ENCODE results near the gene SORBS2. TPM values are rescaled to one million over a fixed set of nuclear protein-coding genes. Genes with fewer than 3 reads are reported as not detected.

Gene SORBS2
- total and polyA plus RNA-seq, 4 donors: 49.1 to 83.5 (median 66.4) TPM

- WGBS (ENCODE audit: insufficient coverage): 86% methylated on average over 11 of the region's 14 CpGs
These were observed 15.0 kb downstream of the SORBS2 start for GRCh38 chr4:185797018-185797417.

GRCh38 chr4:185796176-185796575 is 15.8 kb downstream of the SORBS2 start:
- H3K4me1 ChIP-seq (ENCODE audit: control insufficient read depth, insufficient read depth, low read length): peaks cover 13% of the 10 kb centered on the region
- H3K4me3 ChIP-seq (ENCODE audit: low read depth, low read length): no peak overlapping the region
- 97% methylated on average over 10 of the region's 11 CpGs for WGBS (ENCODE audit: insufficient coverage)

More at GRCh38 chr4:185797018-185797417, 15.0 kb downstream of the SORBS2 start:
- Histone ChIP-seq H3K4me1 (ENCODE audit: control insufficient read depth, insufficient read depth, low read length) (peaks cover 11% of the 10 kb centered on the region), H3K9me3 (ENCODE audit: control insufficient read depth, insufficient read depth, low read length) (no peaks in the 10 kb centered on the region), H3K27ac (ENCODE audit: low read depth, low read length) (no peak overlapping the region), H3K27me3 (ENCODE audit: control insufficient read depth, insufficient read depth, low read length) (no peaks in the 10 kb centered on the region), H3K36me3 (ENCODE audit: control insufficient read depth, insufficient read depth, low read length) (peaks cover 6% of the 10 kb centered on the region), H3K4me3 (ENCODE audit: low read depth, low read length) (no peak overlapping the region)
- DNase-seq (ENCODE audit: low read depth in 4 of 6, low spot score in 6 of 6): no peak

DNA sequence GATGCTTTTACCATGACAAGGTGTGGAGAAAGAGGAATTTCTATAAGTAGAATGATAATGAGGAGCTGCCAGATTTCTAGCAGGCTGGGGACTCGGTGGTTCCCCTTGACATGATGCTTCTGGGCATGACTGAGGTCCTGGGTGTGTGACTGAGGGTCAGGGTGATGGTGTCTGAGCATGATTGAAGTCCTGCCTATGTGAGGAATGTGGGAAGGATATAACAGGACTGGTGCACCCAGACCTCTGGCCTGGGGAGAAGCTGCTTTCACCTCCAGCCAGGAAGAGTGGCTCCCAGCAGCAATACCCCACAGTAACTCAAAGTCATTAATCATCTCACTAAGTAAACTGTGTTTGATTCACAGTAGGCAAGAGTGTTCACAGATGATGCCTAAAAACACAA is 17.4 kb downstream of the SORBS2 start:
- 75% methylated on average over 1 of the region's 1 CpG for WGBS (ENCODE audit: insufficient coverage)
- Histone ChIP-seq H3K9me3 (ENCODE audit: control insufficient read depth, insufficient read depth, low read length) (no peaks in the 10 kb centered on the region), H3K4me1 (ENCODE audit: control insufficient read depth, insufficient read depth, low read length) (peaks cover 13% of the 10 kb centered on the region), H3K36me3 (ENCODE audit: control insufficient read depth, insufficient read depth, low read length) (peaks cover 6% of the 10 kb centered on the region), H3K27ac (ENCODE audit: low read depth, low read length) (no peak overlapping the region), H3K4me3 (ENCODE audit: low read depth, low read length) (no peak overlapping the region), H3K27me3 (ENCODE audit: control insufficient read depth, insufficient read depth, low read length) (no peaks in the 10 kb centered on the region)
- no peak for DNase-seq (ENCODE audit: low read depth in 4 of 6, low spot score in 6 of 6)

More at GRCh38 chr4:185796176-185796575, 15.8 kb downstream of the SORBS2 start:
- H3K27ac ChIP-seq (ENCODE audit: low read depth, low read length): no peak overlapping the region
- H3K27me3 ChIP-seq (ENCODE audit: control insufficient read depth, insufficient read depth, low read length): no peaks in the 10 kb centered on the region
- H3K36me3 ChIP-seq (ENCODE audit: control insufficient read depth, insufficient read depth, low read length): peaks cover 6% of the 10 kb centered on the region
- H3K9me3 ChIP-seq (ENCODE audit: control insufficient read depth, insufficient read depth, low read length): no peaks in the 10 kb centered on the region
- no peak for DNase-seq (ENCODE audit: low read depth in 4 of 6, low spot score in 6 of 6)

DNA sequence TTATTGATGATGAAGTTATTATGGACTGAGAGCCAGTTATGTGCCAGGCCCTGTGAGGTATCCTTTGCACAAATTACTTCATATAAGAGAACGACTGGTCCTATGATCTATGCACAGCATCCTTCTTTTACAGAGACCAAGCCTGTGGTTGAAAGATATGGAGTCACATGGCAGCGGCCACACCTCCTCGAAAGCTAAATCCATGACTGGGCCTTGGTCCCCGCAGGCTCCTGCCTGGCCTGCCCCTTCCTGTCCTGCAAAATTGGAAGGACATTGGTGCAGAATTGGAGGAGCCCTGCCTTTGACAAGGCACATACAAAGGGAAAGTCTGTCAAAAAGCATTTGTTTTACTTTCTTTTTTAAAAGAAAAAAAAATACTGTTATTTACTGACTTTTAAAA is 18.3 kb downstream of the SORBS2 start:
- no peaks in the 10 kb centered on the region for H3K9me3 ChIP-seq (ENCODE audit: control insufficient read depth, insufficient read depth, low read length)
- H3K27me3 ChIP-seq (ENCODE audit: control insufficient read depth, insufficient read depth, low read length): no peaks in the 10 kb centered on the region
- no peak overlapping the region for H3K27ac ChIP-seq (ENCODE audit: low read depth, low read length)
- peaks cover 13% of the 10 kb centered on the region for H3K4me1 ChIP-seq (ENCODE audit: control insufficient read depth, insufficient read depth, low read length)
- no peak overlapping the region for H3K4me3 ChIP-seq (ENCODE audit: low read depth, low read length)
- 91% methylated on average over 3 of the region's 4 CpGs for WGBS (ENCODE audit: insufficient coverage)
- no peak for DNase-seq (ENCODE audit: low read depth in 4 of 6, low spot score in 6 of 6)
- peaks cover 6% of the 10 kb centered on the region for H3K36me3 ChIP-seq (ENCODE audit: control insufficient read depth, insufficient read depth, low read length)

DNA sequence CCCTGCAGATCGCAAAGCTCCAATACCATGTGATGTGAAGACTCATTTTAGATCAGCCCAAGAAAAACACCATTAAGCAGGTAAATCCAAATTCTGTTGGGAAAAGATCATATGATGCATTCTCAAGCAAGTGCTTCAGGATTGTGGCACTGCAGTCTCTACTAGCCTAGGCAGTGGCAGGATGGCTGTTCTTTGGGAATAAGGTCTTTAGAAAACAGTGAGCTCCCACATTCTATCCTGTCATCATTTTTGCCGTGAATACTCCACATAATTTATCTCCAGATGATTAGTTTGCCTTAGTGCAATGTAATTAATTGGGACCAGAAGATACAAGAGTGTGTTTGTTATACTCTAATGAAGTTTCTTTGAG is 18.9 kb downstream of the SORBS2 start:
- peaks cover 13% of the 10 kb centered on the region for H3K4me1 ChIP-seq (ENCODE audit: control insufficient read depth, insufficient read depth, low read length)
- H3K4me3 ChIP-seq (ENCODE audit: low read depth, low read length): no peak overlapping the region
- DNase-seq (ENCODE audit: low read depth in 4 of 6, low spot score in 6 of 6): peak in 1 of 6 donors; percentile 31
- no CpG with 5 or more reads among the region's 2 CpGs for WGBS (ENCODE audit: insufficient coverage)
- H3K27ac ChIP-seq (ENCODE audit: low read depth, low read length): peak overlapping the region; percentile 80
- H3K27me3 ChIP-seq (ENCODE audit: control insufficient read depth, insufficient read depth, low read length): no peaks in the 10 kb centered on the region
- peaks cover 6% of the 10 kb centered on the region for H3K36me3 ChIP-seq (ENCODE audit: control insufficient read depth, insufficient read depth, low read length)
- no peaks in the 10 kb centered on the region for H3K9me3 ChIP-seq (ENCODE audit: control insufficient read depth, insufficient read depth, low read length)

GRCh38 chr4:185792384-185793115 is 19.4 kb downstream of the SORBS2 start:
- H3K9me3 ChIP-seq (ENCODE audit: control insufficient read depth, insufficient read depth, low read length): no peaks in the 10 kb centered on the region
- H3K4me1 ChIP-seq (ENCODE audit: control insufficient read depth, insufficient read depth, low read length): peaks cover 18% of the 10 kb centered on the region
- H3K36me3 ChIP-seq (ENCODE audit: control insufficient read depth, insufficient read depth, low read length): peaks cover 6% of the 10 kb centered on the region
- peak in 2 of 6 donors; percentile 57 to 81 for DNase-seq (ENCODE audit: low read depth in 4 of 6, low spot score in 6 of 6)
- H3K4me3 ChIP-seq (ENCODE audit: low read depth, low read length): no peak overlapping the region
- 80% methylated on average over 4 of the region's 11 CpGs for WGBS (ENCODE audit: insufficient coverage)
- peak overlapping the region; percentile 80 for H3K27ac ChIP-seq (ENCODE audit: low read depth, low read length)
- no peaks in the 10 kb centered on the region for H3K27me3 ChIP-seq (ENCODE audit: control insufficient read depth, insufficient read depth, low read length)

DNA sequence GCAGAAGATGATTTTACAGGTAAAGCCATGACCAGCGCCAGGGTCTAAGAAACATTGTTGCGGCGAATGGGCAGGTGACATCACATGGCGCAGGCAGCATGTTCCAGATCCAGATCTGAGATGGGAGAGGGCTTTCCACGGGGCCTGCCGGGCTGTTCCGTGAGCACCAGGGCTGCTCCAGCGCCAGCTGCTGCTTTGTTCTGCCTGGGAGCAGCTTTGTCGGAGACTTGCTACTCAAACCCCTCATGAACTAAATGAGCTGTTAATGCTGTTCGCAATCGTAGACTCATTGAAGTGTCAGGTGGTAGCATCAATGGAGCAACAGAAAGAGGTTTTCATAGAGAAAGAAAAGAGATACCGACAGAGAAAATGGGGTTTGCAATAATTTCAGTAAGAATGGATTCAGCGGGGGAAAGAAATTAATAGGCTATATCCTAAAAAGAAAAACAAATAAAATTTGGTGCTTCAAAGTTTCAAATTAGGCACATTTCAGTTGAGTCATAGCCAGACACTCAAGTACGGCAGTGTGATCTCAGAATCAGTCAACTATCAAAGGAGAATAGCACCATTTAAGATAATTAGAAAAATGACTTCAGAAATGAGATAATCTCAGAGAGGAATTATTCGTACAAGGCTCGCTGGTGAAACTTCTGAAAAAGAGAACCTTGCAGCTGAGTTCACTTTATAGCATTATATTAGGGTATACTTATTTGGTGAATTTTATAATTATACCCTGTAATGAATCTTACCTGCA is 23.9 kb downstream of the SORBS2 start:
- no peaks in the 10 kb centered on the region for H3K27me3 ChIP-seq (ENCODE audit: control insufficient read depth, insufficient read depth, low read length)
- peak in 2 of 6 donors; percentile 59 to 84 for DNase-seq (ENCODE audit: low read depth in 4 of 6, low spot score in 6 of 6)
- H3K4me1 ChIP-seq (ENCODE audit: control insufficient read depth, insufficient read depth, low read length): peaks cover 12% of the 10 kb centered on the region
- H3K4me3 ChIP-seq (ENCODE audit: low read depth, low read length): no peak overlapping the region
- H3K36me3 ChIP-seq (ENCODE audit: control insufficient read depth, insufficient read depth, low read length): peaks cover 4% of the 10 kb centered on the region
- no peaks in the 10 kb centered on the region for H3K9me3 ChIP-seq (ENCODE audit: control insufficient read depth, insufficient read depth, low read length)
- 56% methylated on average over 9 of the region's 16 CpGs for WGBS (ENCODE audit: insufficient coverage)
- H3K27ac ChIP-seq (ENCODE audit: low read depth, low read length): no peak overlapping the region

- no peak for DNase-seq (ENCODE audit: low read depth in 4 of 6, low spot score in 6 of 6)
- no peak overlapping the region for H3K4me3 ChIP-seq (ENCODE audit: low read depth, low read length)
- 94% methylated on average over 4 of the region's 6 CpGs for WGBS (ENCODE audit: insufficient coverage)
- H3K9me3 ChIP-seq (ENCODE audit: control insufficient read depth, insufficient read depth, low read length): no peaks in the 10 kb centered on the region
- H3K27me3 ChIP-seq (ENCODE audit: control insufficient read depth, insufficient read depth, low read length): no peaks in the 10 kb centered on the region
- H3K27ac ChIP-seq (ENCODE audit: low read depth, low read length): no peak overlapping the region
- H3K4me1 ChIP-seq (ENCODE audit: control insufficient read depth, insufficient read depth, low read length): peaks cover 6% of the 10 kb centered on the region
- peaks cover 4% of the 10 kb centered on the region for H3K36me3 ChIP-seq (ENCODE audit: control insufficient read depth, insufficient read depth, low read length)
These were observed 25.6 kb downstream of the SORBS2 start for GRCh38 chr4:185786422-185786821.

- Histone ChIP-seq H3K4me3 (ENCODE audit: low read depth, low read length) (no peak overlapping the region), H3K27me3 (ENCODE audit: control insufficient read depth, insufficient read depth, low read length) (no peaks in the 10 kb centered on the region), H3K36me3 (ENCODE audit: control insufficient read depth, insufficient read depth, low read length) (peaks cover 6% of the 10 kb centered on the region), H3K4me1 (ENCODE audit: control insufficient read depth, insufficient read depth, low read length) (peaks cover 6% of the 10 kb centered on the region), H3K27ac (ENCODE audit: low read depth, low read length) (no peak overlapping the region), H3K9me3 (ENCODE audit: control insufficient read depth, insufficient read depth, low read length) (no peaks in the 10 kb centered on the region)
- 69% methylated on average over 2 of the region's 5 CpGs for WGBS (ENCODE audit: insufficient coverage)
- no peak for DNase-seq (ENCODE audit: low read depth in 4 of 6, low spot score in 6 of 6)
These were observed 28.4 kb downstream of the SORBS2 start for GRCh38 chr4:185783574-185783973.

- Histone ChIP-seq H3K27me3 (ENCODE audit: control insufficient read depth, insufficient read depth, low read length) (no peaks in the 10 kb centered on the region), H3K9me3 (ENCODE audit: control insufficient read depth, insufficient read depth, low read length) (no peaks in the 10 kb centered on the region), H3K4me3 (ENCODE audit: low read depth, low read length) (no peak overlapping the region), H3K36me3 (ENCODE audit: control insufficient read depth, insufficient read depth, low read length) (peaks cover 6% of the 10 kb centered on the region), H3K4me1 (ENCODE audit: control insufficient read depth, insufficient read depth, low read length) (peaks cover 1% of the 10 kb centered on the region), H3K27ac (ENCODE audit: low read depth, low read length) (no peak overlapping the region)
- DNase-seq (ENCODE audit: low read depth in 4 of 6, low spot score in 6 of 6): no peak
These were observed 29.5 kb downstream of the SORBS2 start for GRCh38 chr4:185782523-185782922.

Measured in spinal cord (tissue), 10 donors.